NCI-H748 (cell line): Measurements from ENCODE around the gene MFAP3L.

ENCODE experiments used
- DNase-seq: peaks from one replicate; lab custom pipeline; 2025; ENCODE audit not compliant: unreplicated experiment; lab: John Stamatoyannopoulos, UW

The MFAP3L gene

DNA sequence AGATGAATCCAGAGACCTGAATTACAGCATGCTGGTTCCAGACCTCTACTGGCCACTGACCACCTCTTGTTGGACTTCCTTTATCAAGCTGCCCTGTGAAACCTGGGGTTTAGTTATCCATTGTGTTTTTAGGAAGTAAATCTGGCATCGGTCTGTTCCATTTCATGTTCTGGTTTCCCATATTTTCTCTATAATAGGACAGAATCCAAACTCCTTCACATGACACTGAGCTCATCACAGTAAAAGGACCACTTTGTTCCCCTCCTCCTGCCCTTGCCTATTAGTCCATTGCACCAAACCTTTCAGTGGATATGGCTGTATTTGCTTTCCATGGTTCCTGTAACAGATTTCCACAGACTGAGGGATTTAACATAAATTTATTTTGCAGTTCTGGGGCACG is 4.0 kb downstream of the MFAP3L start:
- DNase-seq, result no peak

DNA sequence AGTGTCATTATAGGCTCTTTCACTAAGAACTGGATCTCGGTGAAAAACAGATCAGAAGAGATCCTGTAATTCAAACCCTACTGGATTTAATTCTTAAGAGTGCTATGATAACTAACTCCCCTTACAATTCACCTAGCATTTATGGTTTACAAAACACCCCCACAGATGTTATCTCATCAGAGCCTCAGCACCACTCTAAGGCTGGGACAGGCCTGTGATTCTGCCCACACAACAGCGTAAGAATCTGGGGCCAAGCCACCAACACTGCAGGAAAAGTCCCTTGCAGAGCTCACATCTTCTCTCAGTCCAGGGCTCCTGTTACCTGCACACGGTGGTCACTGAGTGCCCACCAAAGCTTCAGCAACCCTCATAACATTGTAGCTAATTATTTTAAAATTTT is 8.9 kb downstream of the MFAP3L start:
- no peak for DNase-seq

DNA sequence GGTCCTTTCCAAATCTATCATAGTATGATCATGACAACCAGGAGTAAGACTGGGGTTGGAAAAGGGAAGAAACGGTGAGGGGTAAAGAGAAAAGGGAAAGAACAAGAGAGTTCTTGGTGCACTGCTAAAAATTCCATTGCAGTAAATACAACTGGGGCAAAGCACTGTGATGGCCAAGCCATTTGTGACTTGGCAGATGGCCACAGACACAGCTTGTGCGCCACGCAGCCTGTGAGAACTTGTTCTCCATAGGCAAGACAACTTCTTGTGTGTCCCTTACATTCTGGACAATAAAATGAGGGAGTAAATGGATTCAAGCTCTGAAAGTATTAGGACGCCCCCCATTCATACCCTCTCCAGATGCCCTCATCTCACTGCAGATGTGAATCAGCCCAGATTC is 10.9 kb downstream of the MFAP3L start:
- no peak for DNase-seq

DNA sequence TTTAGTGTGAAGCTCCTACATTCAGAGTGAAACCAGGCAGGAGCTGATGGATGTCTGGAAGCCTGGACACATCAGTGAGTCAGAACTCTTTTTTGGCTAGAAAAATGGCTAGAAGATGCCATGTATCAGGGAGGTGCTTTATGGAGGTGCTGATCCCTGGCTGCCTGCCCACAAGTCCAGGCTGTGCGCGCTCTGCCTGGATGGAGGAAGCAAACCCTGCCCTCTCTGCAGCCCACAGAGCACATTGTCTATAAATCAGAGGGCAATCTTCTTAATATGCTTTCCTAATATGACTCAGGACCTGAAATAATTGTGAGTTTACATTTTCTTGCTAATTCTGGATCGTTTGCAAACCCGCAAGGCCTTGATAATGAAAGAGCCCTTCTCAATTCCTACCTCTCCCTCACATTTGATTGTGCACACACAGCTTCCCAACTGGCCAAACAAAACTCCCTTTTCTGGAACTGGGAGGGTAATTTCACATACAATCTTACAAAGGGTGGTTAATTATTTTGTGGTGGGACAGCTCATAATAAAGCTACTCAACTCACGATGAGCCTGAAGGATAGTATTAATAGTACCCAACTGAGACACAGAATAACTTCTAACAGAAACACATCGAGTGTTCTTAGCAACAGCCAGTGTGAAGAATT is 11.7 kb downstream of the MFAP3L start:
- DNase-seq, result no peak

DNA sequence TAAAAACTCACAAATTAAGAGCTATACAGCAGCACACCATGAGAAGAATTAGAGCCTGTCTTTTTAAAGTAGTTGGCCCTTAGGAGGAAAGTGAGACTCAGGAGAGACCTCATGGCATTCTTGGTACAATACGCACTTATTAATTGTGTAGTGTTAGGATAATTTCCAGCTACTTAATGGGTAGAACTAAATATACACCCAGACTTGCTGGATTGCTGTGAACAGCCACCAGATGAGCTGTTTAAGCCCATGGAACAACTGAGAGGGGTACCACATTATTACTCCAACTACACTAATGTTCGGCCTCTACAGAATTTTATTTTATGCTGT is 13.6 kb downstream of the MFAP3L start:
- DNase-seq, result no peak

DNA sequence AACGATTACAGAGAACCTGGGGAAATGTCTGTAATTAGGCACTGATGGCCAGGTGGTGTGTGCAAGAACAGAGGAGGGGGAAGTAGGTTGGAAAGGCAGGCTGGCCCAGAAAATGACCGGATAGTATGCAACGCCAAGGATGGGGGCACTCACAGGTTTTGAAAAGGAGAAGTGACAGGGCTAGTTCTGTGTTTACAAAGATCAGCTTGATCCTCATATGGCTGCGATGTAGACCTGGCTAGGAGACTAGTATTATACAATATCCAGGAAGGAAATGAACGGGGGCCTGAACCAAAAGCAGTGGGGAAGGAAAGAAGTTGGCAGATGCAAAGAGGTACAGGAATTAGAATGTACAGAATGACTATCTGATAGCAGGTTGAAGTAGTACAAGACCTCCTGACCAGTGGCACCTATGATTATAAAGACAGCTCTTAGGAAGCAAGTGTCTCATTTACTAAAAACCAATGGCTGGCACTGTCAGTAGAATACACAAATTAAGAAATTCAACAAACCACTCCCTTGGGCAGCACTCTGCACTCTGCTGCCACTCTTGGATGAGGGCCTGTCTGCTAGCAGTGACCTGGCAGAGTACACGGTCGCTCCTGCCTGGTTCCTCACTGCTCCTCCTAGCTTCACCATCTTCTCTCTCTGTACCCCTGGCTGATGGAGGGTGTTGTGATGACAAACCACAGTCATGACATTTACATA is 14.1 kb downstream of the MFAP3L start:
- no peak for DNase-seq

DNA sequence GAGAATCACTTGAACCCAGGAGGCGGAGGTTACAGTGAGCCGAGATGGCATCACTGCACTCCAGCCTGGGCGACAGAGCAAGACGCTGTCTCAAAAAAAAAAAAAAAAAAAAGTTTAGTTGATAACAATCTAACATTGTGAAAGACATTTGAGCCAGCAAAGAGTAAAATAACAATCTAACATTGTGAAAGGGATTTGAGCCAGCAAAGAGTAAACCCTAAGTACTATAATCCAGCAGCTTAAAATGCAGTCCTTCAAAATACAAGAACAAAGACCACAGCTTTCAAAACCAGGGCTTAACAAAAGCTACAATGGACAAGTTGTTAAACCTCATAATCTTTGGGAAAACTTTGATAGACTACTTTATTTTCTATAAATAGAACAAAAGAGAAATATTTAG is 16.9 kb downstream of the MFAP3L start:
- DNase-seq, result no peak

DNA sequence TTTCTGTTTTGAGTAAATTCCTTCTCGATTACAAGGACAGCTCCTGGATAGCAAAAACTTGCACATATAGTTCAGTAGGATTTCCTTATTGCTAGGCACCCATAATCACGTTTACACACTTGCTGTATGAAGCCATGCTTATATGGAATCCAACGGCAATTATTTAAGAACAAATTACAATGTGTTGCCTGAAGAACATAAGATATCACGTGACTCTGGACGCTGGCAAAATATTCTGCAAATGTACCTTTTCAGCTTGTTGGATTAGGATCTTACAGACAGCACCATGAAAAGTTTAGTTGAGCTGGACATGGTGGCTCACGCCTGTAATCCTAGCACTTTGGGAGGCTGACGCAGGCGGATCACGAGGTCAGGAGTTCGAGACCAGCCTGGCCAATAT is 17.4 kb downstream of the MFAP3L start:
- DNase-seq, result no peak

DNA sequence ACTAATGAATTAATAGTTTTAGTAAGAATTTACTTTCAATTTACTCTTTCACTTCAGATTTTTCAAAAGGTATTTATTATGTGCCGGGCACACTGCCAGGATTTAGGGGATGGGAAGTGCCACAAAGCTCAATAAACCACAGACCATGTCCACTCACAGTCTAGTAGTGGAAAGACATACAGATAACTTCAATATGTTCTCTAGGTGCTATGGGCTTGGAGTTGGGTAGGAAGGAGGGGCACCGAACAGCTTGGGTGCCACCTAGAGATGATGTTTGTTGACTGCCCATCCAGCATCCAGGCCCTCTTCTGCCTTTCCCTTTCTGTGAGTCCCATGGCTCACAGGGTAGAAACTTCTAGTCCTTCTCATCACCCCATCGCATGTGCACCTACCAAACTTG is 17.8 kb downstream of the MFAP3L start:
- peak; percentile 14 for DNase-seq

DNA sequence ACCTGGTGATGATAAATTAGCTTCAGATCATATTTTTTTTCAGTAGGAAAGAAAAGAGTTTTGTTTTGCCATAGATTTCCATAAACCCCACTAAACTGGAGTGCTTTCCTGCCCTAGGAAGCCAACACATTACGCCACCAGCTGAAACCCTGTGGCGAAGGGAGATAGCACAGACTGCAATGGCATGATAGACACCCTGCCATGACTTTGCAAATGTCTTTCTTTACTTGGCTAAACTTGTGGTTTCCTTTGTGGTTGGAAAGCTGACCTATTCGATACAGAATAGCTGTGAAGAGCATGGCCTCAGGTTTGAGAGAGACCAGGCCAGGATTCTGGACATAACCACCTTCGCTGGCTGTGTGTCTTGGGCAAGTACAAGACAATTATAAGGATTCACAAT is 19.1 kb downstream of the MFAP3L start:
- no peak for DNase-seq

DNA sequence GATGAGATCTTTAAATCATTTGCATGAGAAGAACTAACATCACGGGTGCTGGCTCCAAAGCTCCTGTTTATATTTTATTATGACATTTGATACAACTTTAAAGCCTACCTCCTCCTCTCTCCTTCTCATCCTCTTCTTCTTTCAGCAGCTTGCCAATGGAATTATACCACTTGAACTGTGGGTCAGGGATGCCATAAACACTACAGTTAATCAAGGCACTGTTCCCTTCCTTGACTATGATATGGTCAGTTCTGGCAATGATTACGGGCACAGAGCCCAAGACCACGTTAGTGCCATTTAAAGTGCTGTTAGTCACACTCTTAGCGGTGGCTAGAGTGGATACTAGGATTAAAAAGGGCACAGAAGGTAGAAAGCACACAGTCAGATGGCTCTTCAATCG is 20.7 kb downstream of the MFAP3L start:
- peak; percentile 26 for DNase-seq

DNA sequence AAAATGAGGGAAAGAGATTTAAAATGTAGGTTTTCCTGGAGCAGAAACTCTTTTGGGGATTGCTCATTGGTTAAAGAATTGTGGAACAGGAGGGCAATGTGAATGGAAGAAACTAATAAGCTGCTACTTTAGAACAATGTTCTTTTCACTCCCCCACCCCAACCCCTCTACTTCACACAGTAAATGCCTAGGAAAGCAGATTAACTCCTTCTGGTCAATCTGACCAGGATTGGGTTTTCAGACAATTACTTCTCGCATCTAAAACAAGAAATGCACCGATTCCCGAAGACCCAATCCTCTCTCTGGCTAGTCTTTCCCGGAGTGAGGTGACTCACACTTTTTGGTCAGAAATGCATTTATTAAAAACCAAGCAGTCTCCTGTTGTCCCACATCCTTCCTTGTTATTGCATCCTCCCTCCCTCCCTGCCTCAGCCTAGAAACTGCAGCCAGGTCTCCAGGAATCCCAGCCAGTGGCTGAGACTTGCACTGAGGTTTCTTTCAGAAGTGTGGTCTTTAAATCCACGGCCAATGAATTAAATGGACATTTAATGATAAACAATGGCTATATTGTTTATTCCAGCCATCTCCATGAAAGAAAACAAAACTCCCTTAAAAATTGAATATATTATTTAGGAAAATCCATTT is 21.4 kb downstream of the MFAP3L start:
- DNase-seq, result no peak

DNA sequence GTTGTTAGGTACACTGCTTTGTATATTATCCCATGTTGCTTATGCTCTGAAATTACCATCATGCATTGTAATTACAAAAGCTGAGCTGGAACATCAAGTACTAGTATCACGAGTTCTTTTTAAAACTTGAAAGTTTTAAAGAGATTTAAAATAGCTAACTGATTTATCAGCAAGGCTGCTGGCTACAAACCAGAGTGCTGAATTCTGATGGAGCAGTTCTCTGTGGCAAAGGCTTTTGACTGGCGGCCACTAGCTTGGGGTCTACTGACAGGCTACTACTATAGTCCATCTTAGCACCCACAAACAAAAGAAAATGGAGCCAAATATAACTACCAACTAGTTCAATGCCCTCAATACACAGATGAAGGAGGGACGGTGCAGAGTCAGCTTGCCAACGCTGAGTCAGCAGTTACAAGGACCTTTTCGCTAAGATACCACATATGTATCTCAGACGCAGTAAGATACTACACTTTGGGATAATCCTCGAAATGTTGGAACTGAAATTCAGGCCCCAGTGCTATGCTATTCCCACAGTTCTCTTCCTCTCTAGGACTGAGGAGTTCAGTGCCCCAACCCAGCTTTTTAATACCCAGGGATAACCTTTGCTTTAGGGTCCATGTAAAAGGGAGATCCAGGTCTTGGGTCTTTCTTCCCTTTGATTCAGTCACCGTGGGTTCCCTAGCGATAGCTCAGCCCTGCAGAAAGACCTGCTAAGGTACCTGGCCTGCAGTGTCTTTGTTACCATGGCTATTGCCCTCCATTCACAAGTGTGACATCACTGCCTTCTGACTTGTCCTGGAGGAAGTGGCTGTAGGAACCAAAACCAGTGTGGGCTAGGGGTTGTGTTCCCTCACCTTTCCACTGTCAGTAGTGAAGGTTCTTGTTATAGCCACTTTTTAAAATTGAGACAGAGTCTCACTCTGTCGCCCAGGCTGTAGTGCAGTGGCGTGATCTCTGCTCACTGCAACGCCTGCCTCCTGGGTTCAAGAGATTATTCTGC is 22.8 kb downstream of the MFAP3L start:
- no peak for DNase-seq

DNA sequence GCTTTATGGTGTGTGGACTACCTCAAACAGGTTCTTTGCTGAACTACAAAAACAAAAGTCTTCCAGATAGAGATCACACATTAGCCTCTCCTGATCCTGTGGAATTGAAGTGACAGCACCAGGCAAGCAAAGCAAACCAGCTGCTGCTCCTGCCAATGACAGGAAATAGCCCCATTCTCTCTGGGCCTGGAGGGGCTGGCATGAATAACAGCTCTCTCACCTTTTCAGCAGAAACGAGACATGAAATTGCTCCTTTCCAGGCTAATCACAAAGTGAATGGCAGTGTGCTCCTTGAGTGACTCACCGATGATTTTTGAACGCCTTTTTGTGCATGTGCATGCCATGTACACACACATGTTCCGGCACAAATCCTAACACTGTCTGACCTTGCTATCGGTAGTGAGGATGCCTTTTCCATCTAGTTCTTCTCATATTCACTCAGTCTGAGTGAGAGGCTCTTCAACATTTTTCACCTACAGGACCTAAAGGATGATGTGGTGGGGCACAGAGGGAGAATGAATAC is 24.4 kb downstream of the MFAP3L start:
- DNase-seq, result no peak

DNA sequence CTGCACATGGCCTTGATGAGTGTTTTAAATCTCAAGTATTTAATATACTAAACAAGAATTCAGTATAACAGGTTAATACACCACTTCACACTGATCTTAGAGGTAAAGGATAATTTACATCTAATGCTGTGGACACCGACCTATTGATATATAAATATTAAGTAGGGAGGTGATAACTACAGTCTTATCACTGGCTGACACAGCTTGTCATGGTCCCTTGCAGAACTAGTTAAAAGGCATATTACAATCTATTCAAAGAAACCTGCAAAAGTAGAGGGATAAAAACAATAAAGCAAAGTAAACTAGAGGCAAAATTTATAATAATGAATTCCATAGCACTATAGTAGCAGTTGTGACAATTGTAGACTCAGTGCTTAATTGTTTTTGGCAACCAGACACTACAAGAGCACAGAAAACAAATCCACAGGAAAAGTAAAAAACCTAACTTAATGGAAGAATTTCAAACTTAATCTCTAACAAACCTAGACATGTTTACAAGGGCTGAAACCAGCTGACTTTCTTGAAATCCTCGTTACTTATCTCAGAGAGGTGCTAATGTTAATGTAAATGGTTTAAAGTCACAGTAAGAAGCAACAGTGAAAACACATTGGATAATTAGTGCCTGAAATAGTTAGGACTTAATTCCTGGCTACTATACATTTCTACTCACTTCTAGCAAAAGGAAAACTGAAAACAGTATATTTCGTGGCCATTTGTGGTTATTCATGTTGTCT is 25.0 kb downstream of the MFAP3L start:
- DNase-seq, result no peak

DNA sequence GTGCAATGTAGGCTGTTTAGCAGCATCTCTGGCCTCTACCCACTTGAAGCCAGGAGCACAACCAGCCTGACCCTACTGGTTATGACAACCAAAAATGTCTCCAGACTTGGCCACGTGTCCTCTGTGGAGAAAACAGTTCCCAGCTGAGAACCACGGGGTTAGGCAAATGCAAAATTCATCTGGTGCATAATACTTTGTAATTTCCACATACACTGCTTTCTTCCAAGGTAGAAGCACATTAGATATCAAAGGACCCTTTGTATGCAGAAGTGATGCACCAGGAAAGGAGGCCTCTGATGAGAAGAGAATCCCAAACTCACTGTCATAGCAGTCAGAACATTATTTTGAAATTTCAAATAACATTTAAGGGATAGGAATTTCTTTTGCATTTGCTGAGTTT is 26.3 kb downstream of the MFAP3L start:
- DNase-seq, result no peak

DNA sequence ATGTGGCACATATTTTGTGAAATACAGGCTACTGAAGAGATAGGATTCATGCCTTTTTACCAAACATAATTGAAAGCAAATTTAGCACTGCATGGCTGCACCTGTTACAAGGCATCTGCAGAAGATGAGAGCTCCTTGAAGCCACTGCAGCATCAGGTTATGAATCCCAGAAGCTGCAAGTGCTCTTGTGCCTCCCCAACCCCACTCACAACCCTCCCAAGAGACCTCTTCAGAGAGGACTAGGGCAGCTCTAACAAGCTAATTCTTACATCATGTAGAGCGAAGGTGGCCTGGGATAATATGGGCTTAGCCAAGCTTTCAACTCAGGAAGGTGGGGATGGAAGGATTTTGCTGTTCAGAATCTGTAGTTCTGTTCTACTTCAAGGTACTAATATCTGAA is 27.2 kb downstream of the MFAP3L start:
- DNase-seq, result no peak

DNA sequence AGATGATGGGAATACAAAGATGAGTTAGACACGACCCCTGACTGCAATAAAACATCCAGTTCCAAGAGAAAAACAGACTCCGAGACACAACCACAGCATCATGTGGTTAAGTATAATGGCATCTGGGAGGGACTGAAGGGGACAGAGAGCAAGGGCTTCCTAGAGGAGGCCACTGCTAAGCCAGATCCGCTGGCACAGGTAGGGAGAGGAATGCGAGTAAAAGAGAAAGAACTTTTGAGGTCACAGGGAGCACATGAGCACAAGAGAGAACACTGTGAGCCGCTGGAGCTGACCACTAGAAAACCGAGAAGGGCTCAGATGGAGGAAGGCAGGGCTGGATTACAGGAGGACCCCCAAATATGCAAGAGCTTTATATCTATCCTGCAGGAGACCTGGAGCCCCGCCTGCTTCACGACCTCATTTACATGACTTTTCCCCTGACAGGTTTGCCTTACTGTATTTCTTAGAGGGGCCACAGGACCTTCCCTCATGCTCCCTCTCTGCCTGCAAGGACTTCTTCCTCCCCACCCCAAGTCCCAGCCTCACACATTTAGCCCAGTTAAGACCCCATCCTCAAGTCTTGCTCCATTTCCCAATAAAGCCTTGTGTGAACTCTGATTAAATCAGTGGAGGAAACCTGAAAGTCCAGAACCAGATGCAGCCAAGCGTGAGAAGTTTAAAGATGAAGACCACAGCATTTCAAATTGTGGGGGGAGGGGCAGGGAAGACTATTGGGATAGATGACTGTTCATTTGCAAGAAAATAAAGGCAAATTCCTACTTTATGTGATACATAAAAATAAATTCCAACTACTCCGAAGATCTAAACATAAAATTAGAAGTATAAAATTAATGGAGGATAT is 29.6 kb downstream of the MFAP3L start:
- no peak for DNase-seq

DNA sequence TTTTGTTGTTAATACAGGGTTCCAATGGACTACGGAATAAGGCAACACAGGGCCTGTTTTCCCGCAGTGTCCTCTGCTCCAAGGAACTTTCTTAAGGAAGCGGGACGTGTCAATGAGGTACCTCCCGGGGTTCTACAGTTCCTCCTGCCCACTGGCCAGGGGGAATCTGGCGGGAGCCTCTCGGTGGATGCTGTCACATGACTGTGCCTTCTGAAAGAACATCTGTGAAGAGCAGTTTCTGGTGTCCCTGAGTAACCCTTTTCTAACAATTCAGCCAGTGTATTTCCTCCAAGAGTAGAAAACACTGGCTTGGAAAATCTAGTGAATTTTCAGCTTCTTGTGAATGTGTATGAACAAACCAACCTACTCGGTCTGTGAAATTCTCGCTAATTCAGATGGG is 32.7 kb downstream of the MFAP3L start:
- DNase-seq, result no peak

DNA sequence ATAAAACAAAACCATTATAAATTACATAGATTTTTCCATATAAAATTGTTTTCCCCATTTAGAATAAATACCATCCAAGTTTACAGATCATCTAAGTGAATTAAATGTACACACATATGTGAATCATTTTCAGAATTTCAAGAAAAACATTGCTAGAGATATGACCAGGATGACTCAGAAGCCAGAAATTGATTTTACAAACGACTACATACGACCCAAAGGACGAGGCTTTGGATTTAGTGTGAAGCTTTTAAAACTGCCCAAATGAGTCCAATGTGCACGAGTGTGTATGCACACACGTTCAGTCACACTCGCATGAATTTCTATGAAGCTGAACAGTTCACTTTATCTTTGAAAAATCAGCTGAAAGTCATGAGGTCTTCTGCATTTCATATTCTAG is 37.9 kb downstream of the MFAP3L start:
- DNase-seq, result no peak
